H1 (cell line): ENCODE data around the gene CHST8. TPM values are rescaled to one million over a fixed set of nuclear protein-coding genes. Genes with fewer than 3 reads are reported as not detected.

Source experiments
- CTCF ChIA-PET: fragments of 300-600 bp; sonication (Branson Sonifier 250); formaldehyde crosslinking; loops from one replicate; lab custom pipeline; 2021; ENCODE audit not compliant: partially characterized antibody; lab: Charles Lee
- POLR2A ChIA-PET: fragments of 300-600 bp; sonication (Branson Sonifier 250); formaldehyde crosslinking; loops from one replicate; lab custom pipeline; 2021; ENCODE audit warnings: inconsistent platforms; ENCODE audit not compliant: partially characterized antibody; lab: Charles Lee
- DNase-seq, 2 experiments: peaks; one replicate each; pipeline versions ENCODE4 v3.0.0 to v3.0.0-alpha.2; 2010 to 2022; ENCODE audit warnings: low spot score in 2 of 2, low read depth in 1 of 2, mixed read lengths in 1 of 2
- FAIRE-seq: peaks from 2 replicates; lab custom pipeline; 2011; peaks lifted over from hg19 to GRCh38; lab: Jason Lieb, UNC
- H2AFZ ChIP-seq: 2 replicates; pipeline ENCODE4 v1.8.1; 2012; ENCODE audit warnings: low read length, inconsistent platforms
- H2AK5ac ChIP-seq: 2 replicates; pipeline ENCODE4 v1.6.1; 2013; ENCODE audit warnings: low read depth, low read length
- H2BK120ac ChIP-seq: replicated peaks from 2 replicates; pipeline ENCODE3; 2013; ENCODE audit warnings: low read depth, low read length, inconsistent platforms
- H2BK12ac ChIP-seq: 2 replicates; pipeline ENCODE4 v1.6.1; 2013; ENCODE audit warnings: low read depth, low read length
- H2BK15ac ChIP-seq: 2 replicates; pipeline ENCODE4 v1.6.1; 2013; ENCODE audit warnings: low read length
- H2BK20ac ChIP-seq: 2 replicates; pipeline ENCODE4 v1.6.1; 2013; ENCODE audit warnings: low read length
- H2BK5ac ChIP-seq: 2 replicates; pipeline ENCODE4 v1.6.1; 2013; ENCODE audit warnings: low read depth, low read length
- H3K14ac ChIP-seq: 2 replicates; pipeline ENCODE4 v1.6.1; 2013; ENCODE audit warnings: inconsistent platforms; ENCODE audit not compliant: insufficient read length
- H3K18ac ChIP-seq: 2 replicates; pipeline ENCODE4 v1.6.1; 2013; ENCODE audit warnings: low read length; ENCODE audit errors: extremely low read depth
- H3K23ac ChIP-seq: 2 replicates; pipeline ENCODE4 v1.6.1; 2013; ENCODE audit warnings: inconsistent platforms; ENCODE audit not compliant: insufficient read length
- H3K23me2 ChIP-seq: 2 replicates; pipeline ENCODE4 v1.6.1; 2013; ENCODE audit warnings: low read depth, low read length
- H3K27ac ChIP-seq: 2 replicates; pipeline ENCODE4 v1.6.1; 2011; ENCODE audit warnings: low read depth, low read length, inconsistent platforms
- H3K27me3 ChIP-seq, 4 experiments: replicated peaks in 1 of 4; 1 replicate in 1 of 4; 2 replicates in 3 of 4; pipeline versions ENCODE4 v1.6.1 to v1.8.1; 2011 to 2013; ENCODE audit warnings: low read length in 3 of 4, mild to moderate bottlenecking in 3 of 4, inconsistent platforms in 2 of 4, mixed read lengths in 2 of 4, moderate library complexity in 1 of 4; ENCODE audit not compliant: control insufficient read depth in 3 of 4, insufficient read depth in 3 of 4; ENCODE audit errors: extremely low read depth in 1 of 4
- H3K36me3 ChIP-seq, 4 experiments: 2 replicates each; pipeline versions ENCODE4 v1.6.1 to v1.8.1; 2011 to 2013; ENCODE audit warnings: mild to moderate bottlenecking in 4 of 4, low read length in 3 of 4, moderate library complexity in 2 of 4, control low read depth in 1 of 4, inconsistent platforms in 1 of 4; ENCODE audit not compliant: insufficient read depth in 4 of 4, control insufficient read depth in 2 of 4
- H3K4ac ChIP-seq: replicated peaks from 2 replicates; pipeline ENCODE3; 2013; ENCODE audit warnings: low read length, low read depth, mixed read lengths, inconsistent platforms; ENCODE audit not compliant: insufficient read length
- H3K4me1 ChIP-seq, 4 experiments: replicated peaks in 1 of 4; 1 replicate in 1 of 4; 2 replicates in 3 of 4; pipeline versions ENCODE4 v1.6.1 to v1.8.1; 2011 to 2013; ENCODE audit warnings: low read length in 3 of 4, inconsistent platforms in 2 of 4, mixed read lengths in 1 of 4; ENCODE audit not compliant: insufficient read depth in 4 of 4, control insufficient read depth in 3 of 4
- H3K4me2 ChIP-seq, 2 experiments: 2 replicates each; pipeline versions ENCODE4 v1.6.1 to v1.8.1; 2011 to 2013; ENCODE audit warnings: low read depth in 2 of 2, low read length in 2 of 2, control low read depth in 1 of 2, inconsistent platforms in 1 of 2, mild to moderate bottlenecking in 1 of 2; ENCODE audit not compliant: insufficient read depth in 1 of 2
- H3K4me3 ChIP-seq, 4 experiments: fragments of 200-600, 300-600 bp in 1 of 4; sonication (generic), shearing (Covaris generic), sonication (Bioruptor Twin) in 1 of 4; 2 replicates each; pipeline versions ENCODE4 v1.5.1 to v1.8.1; 2011 to 2016; ENCODE audit warnings: low read length in 4 of 4, low read depth in 3 of 4, control low read depth in 2 of 4, inconsistent platforms in 2 of 4, mild to moderate bottlenecking in 2 of 4, mixed read lengths in 1 of 4, moderate library complexity in 1 of 4; ENCODE audit not compliant: insufficient read depth in 2 of 4; ENCODE audit errors: extremely low read depth in 1 of 4
- H3K56ac ChIP-seq: replicated peaks from 2 replicates; pipeline ENCODE3; 2013; ENCODE audit warnings: low read depth, mild to moderate bottlenecking, mixed read lengths, low read length, inconsistent platforms; ENCODE audit not compliant: insufficient read length
- H3K79me1 ChIP-seq: 2 replicates; pipeline ENCODE4 v1.6.1; 2013; ENCODE audit warnings: low read depth, low read length, control low read depth
- H3K79me2 ChIP-seq, 2 experiments: 2 replicates each; pipeline versions ENCODE4 v1.6.1 to v1.8.1; 2012 to 2013; ENCODE audit warnings: low read length in 2 of 2, mild to moderate bottlenecking in 2 of 2, inconsistent platforms in 1 of 2; ENCODE audit not compliant: insufficient read depth in 2 of 2, control insufficient read depth in 1 of 2
- H3K9ac ChIP-seq, 4 experiments: replicated peaks in 1 of 4; 1 replicate in 1 of 4; 2 replicates in 3 of 4; pipeline versions ENCODE4 v1.6.1 to v1.8.1; 2011 to 2013; ENCODE audit warnings: low read depth in 3 of 4, low read length in 3 of 4, control low read depth in 2 of 4, mild to moderate bottlenecking in 2 of 4, moderate library complexity in 2 of 4, inconsistent platforms in 1 of 4; ENCODE audit errors: extremely low read depth in 1 of 4
- H3K9me3 ChIP-seq, 2 experiments: 2 replicates each; pipeline versions ENCODE4 v1.6.1 to v1.8.1; 2012 to 2013; ENCODE audit warnings: mild to moderate bottlenecking in 2 of 2, moderate library complexity in 2 of 2, control low read depth in 1 of 2, inconsistent platforms in 1 of 2, low read depth in 1 of 2, low read length in 1 of 2, mixed read lengths in 1 of 2; ENCODE audit not compliant: insufficient read depth in 2 of 2
- H4K20me1 ChIP-seq, 2 experiments: replicated peaks in 1 of 2; 2 replicates each; pipeline versions ENCODE3 to v1.8.1; 2011 to 2013; ENCODE audit warnings: inconsistent platforms in 2 of 2, low read length in 2 of 2, mild to moderate bottlenecking in 1 of 2; ENCODE audit not compliant: insufficient read depth in 2 of 2, control insufficient read depth in 1 of 2
- H4K5ac ChIP-seq: 2 replicates; pipeline ENCODE4 v1.6.1; 2013; ENCODE audit warnings: low read length, low read depth, mixed read lengths, inconsistent platforms; ENCODE audit not compliant: insufficient read length
- H4K8ac ChIP-seq: 2 replicates; pipeline ENCODE4 v1.8.0; 2013; ENCODE audit warnings: mild to moderate bottlenecking, moderate library complexity, low read length, inconsistent platforms; ENCODE audit not compliant: insufficient read depth; ENCODE audit errors: extremely low read depth
- H4K91ac ChIP-seq: replicated peaks from 2 replicates; pipeline ENCODE3; 2013; ENCODE audit warnings: low read length, mixed read lengths, inconsistent platforms; ENCODE audit not compliant: insufficient read length
- CHD2 ChIP-seq: IDR thresholded peaks from 2 replicates; pipeline ENCODE4 v1.6.1; 2012; ENCODE audit warnings: low read length, improper control_type of control experiment
- HDAC2 ChIP-seq, 2 experiments: fragments of 300-600 bp in 1 of 2; sonication (generic) in 1 of 2; IDR thresholded peaks; 2 replicates each; pipeline ENCODE4 v1.6.1; 2011 to 2012; ENCODE audit warnings: low read depth in 2 of 2, low read length in 2 of 2, mild to moderate bottlenecking in 2 of 2, moderate library complexity in 2 of 2, borderline replicate concordance in 1 of 2, inconsistent platforms in 1 of 2
- HDAC6 ChIP-seq: IDR thresholded peaks from one replicate; pipeline ENCODE4 v1.7.1; 2012; ENCODE audit warnings: low read depth, mild to moderate bottlenecking, inconsistent platforms, low read length, moderate library complexity
- KDM5A ChIP-seq: fragments of 200-600 bp; IDR thresholded peaks from 2 replicates; pipeline ENCODE4 v1.7.1; 2012; ENCODE audit warnings: mild to moderate bottlenecking, low read length, inconsistent platforms, mixed read lengths
- NRF1 ChIP-seq: IDR thresholded peaks from 2 replicates; pipeline ENCODE4 v1.6.1; 2011; ENCODE audit warnings: mild to moderate bottlenecking, low read depth, low read length, improper control_type of control experiment
- PHF8 ChIP-seq: fragments of 200-600 bp; sonication (generic); conservative IDR thresholded peaks from 2 replicates; pipeline ENCODE4 v1.7.1; 2012; ENCODE audit warnings: low read depth, mild to moderate bottlenecking, inconsistent platforms, low read length, moderate library complexity
- POLR2AphosphoS5 ChIP-seq: IDR thresholded peaks from 2 replicates; pipeline ENCODE4 v1.6.1; 2011; ENCODE audit warnings: low read depth, low read length
- RBBP5 ChIP-seq: IDR thresholded peaks from 2 replicates; pipeline ENCODE4 v1.7.1; 2012; ENCODE audit warnings: low read depth, mild to moderate bottlenecking, inconsistent platforms, low read length, moderate library complexity, borderline replicate concordance
- SAP30 ChIP-seq: fragments of 300-600 bp; sonication (generic); IDR thresholded peaks from 2 replicates; pipeline ENCODE4 v1.7.1; 2012; ENCODE audit warnings: low read length, moderate library complexity, mild to moderate bottlenecking, inconsistent platforms; ENCODE audit not compliant: insufficient read depth, insufficient replicate concordance
- TAF7 ChIP-seq: optimal IDR thresholded peaks from 2 replicates; pipeline ENCODE3; 2011; ENCODE audit warnings: low read depth, mild to moderate bottlenecking, inconsistent platforms, low read length, moderate library complexity, borderline replicate concordance
- WGBS, 2 experiments: shearing (Covaris generic) in 1 of 2; methylation state at CpG; one replicate each; pipeline versions ENCODE4 v1.1.6 to v1.1.7; 2013 to 2015; ENCODE audit warnings: low lambda C conversion rate in 2 of 2, mixed read lengths in 2 of 2, inconsistent platforms in 1 of 2, low coverage in 1 of 2, missing lambda C conversion rate in 1 of 2; ENCODE audit not compliant: insufficient replicate concordance in 2 of 2, insufficient coverage in 1 of 2, insufficient read length in 1 of 2; ENCODE audit errors: extremely low coverage in 1 of 2, missing lambda C conversion rate in 1 of 2; 5-methylcytosine and 5-hydroxymethylcytosine counted together
- polyA plus RNA-seq, 7 experiments: library from polyadenylated mRNA; depleted of rRNA in 3 of 7; stranded (reverse) in 5 of 7; unstranded in 2 of 7; fragments of >200 nt in 5 of 7; fragments of 200-250 nt in 2 of 7; gene quantifications; 1 replicate in 5 of 7; 2 replicates in 1 of 7; 4 replicates in 1 of 7; pipeline versions ENCODE4 v1.2.1 to v1.2.3, GENCODE V29; 2011 to 2013; ENCODE audit warnings: missing spikeins in 2 of 7, mixed read lengths in 2 of 7
- total RNA-seq: library from RNA; stranded (reverse); fragmentation: NEBNext Ultra II Directional; extraction: Animal tissue kit (Norgen Biotek cat#: 25700); gene quantifications from 2 replicates; pipeline ENCODE4 v1.2.1, GENCODE V29; 2021

The CHST8 gene
- total and polyA plus RNA-seq, 2 of the 8 experiments (the other 6 are each of a cell fraction or from before 2014, with no cell fraction given) = 10.8 to 28.2 TPM

GRCh38 chr19:33809960-33810359, 188.2 kb downstream of the CHST8 start:
- ChIA-PET POLR2A (interaction anchor here (2.8 kb wide), 1 partner anchor 10 kb away, joined by 9 read pairs; no protein-coding TSS in a partner anchor), CTCF (interaction anchor here (0.7 to 1.4 kb wide), 2 partner anchors 9 to 27 kb away, joined by 3 read pairs; no protein-coding TSS in a partner anchor)
- WGBS, 2 experiments = 91% methylated on average over 6 of the region's 6 CpGs; no CpG with 5 or more reads in 1 of the 2 experiments
- H2BK5ac ChIP-seq = no peak overlapping the region
- no peak overlapping the region for H3K23ac ChIP-seq
- peaks cover 8 to 17% of the 10 kb centered on the region in 2 experiments for H4K20me1 ChIP-seq
- H3K9ac ChIP-seq = no peak overlapping the region
- no peak overlapping the region for H3K27ac ChIP-seq
- H3K4me2 ChIP-seq = no peak overlapping the region
- no peaks in the 10 kb centered on the region for H3K23me2 ChIP-seq
- H4K5ac ChIP-seq = no peak overlapping the region
- no peak for DNase-seq
- no peak overlapping the region for H2BK120ac ChIP-seq
- H3K9me3 ChIP-seq = no peaks in the 10 kb centered on the region
- H3K56ac ChIP-seq = no peak overlapping the region
- H2AFZ ChIP-seq = no peak overlapping the region
- peaks cover 3% of the 10 kb centered on the region; the same call in 1 of the 2 replicates for H3K79me1 ChIP-seq
- no peak overlapping the region for H2BK12ac ChIP-seq
- H3K4me1 ChIP-seq = no peaks in the 10 kb centered on the region; a peak in 1 of 7 replicates
- no peak overlapping the region for H3K4ac ChIP-seq
- H2AK5ac ChIP-seq = no peak overlapping the region
- H3K27me3 ChIP-seq = no peaks in the 10 kb centered on the region
- H3K18ac ChIP-seq = no peak overlapping the region
- H2BK15ac ChIP-seq = no peak overlapping the region
- no peak overlapping the region for H3K4me3 ChIP-seq
- no peak overlapping the region for H2BK20ac ChIP-seq
- no peak overlapping the region for H4K8ac ChIP-seq
- no peak overlapping the region for H4K91ac ChIP-seq
- FAIRE-seq = no peak
- no peak overlapping the region for H3K14ac ChIP-seq
- H3K36me3 ChIP-seq = peaks cover 7 to 30% (median 16%) of the 10 kb centered on the region in 4 experiments; a peak in 6 of 8 replicates
- no peaks in the 10 kb centered on the region for H3K79me2 ChIP-seq
- no peak for TF ChIP-seq SAP30
- TF ChIP-seq HDAC6 = no peak
- no peak for TF ChIP-seq KDM5A
- TF ChIP-seq POLR2AphosphoS5 = no peak
- TF ChIP-seq NRF1 = no peak
- no peak for TF ChIP-seq RBBP5
- TF ChIP-seq HDAC2 (IDR thresholded peaks at IDR 0.05; ENCODE audit: borderline replicate concordance in 1 of 2, low read depth in 2 of 2, low read length in 2 of 2) = no peak
- no peak for TF ChIP-seq CHD2
- TF ChIP-seq TAF7 = no peak
- TF ChIP-seq PHF8 = no peak
